NCI-H1092 (cell line): ENCODE measurements around the gene NPIPB2.

ENCODE experiments used
- DNase-seq: peaks from one replicate; lab custom pipeline; 2025; lab: John Stamatoyannopoulos, UW

Gene NPIPB2

GRCh38 chr16:11896486-11897176 lies 45.2 kb downstream of the NPIPB2 start:
- DNase-seq = no peak

- no peak for DNase-seq
These were observed 48.3 kb downstream of the NPIPB2 start for GRCh38 chr16:11893571-11893970.

GRCh38 chr16:11892761-11893160 lies 49.1 kb downstream of the NPIPB2 start:
- DNase-seq = no peak

- DNase-seq = no peak
These were observed 51.4 kb downstream of the NPIPB2 start for GRCh38 chr16:11890231-11890965.

- DNase-seq = no peak
These were observed 55.0 kb downstream of the NPIPB2 start for GRCh38 chr16:11886881-11887280.

- no peak for DNase-seq
These were observed 57.8 kb downstream of the NPIPB2 start for GRCh38 chr16:11884035-11884434.

- DNase-seq = no peak
These were observed 61.8 kb downstream of the NPIPB2 start for GRCh38 chr16:11880007-11880406.

GRCh38 chr16:11877374-11877773 lies 64.5 kb downstream of the NPIPB2 start:
- DNase-seq = no peak
